Head of caudate nucleus (tissue), 42 donors: ENCODE data around the gene HRCT1.
"Not testable (repeated sequence)": the region's sequence is repeated elsewhere in the genome, so short reads cannot be mapped to it uniquely, and the experiment has no call there.

Source experiments
- DNase-seq, 42 donors: peaks; one replicate each; pipeline versions ENCODE4 v3.0.0 to v3.0.0-alpha.2; 2020 to 2021; ENCODE audit warnings: mixed read lengths in 7 of 42
- intact Hi-C: fragments of 100-400 bp; cut with DNase I; formaldehyde crosslinking; loops from one replicate; pipeline ENCODE4 v1.15.0; 2022

HRCT1 gene

DNA sequence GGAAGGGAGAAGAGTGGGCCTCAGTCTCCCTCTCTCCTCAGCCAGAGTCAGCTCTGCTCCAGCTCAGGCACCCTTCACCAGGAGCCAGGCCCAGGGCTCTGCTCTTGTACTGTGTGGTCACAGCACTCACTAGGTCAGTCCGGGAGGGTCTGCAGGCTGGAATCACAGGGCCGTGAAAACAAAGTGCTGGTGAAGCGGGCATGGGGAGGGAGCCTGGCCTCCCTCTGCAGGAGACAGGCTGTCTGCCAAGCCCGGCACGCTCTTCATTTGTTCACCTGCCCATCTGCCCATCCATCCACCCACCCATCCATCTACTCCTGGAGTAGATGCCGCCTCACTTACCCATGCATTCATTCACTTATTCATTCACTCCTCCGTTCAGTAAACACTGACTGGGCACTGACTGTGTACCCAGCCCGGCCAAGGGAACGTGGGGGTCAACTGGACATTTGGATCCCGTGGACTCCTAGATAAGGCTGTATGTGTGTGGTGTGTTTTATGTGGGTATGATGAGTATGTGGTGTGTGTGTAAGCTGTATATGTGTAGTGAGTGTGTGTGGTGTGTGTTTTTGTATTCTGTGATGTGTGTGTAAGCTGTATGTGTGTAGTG, 6.9 kb downstream of the HRCT1 start:
- intact Hi-C loops: no loop called here
- DNase-seq: no peak

DNA sequence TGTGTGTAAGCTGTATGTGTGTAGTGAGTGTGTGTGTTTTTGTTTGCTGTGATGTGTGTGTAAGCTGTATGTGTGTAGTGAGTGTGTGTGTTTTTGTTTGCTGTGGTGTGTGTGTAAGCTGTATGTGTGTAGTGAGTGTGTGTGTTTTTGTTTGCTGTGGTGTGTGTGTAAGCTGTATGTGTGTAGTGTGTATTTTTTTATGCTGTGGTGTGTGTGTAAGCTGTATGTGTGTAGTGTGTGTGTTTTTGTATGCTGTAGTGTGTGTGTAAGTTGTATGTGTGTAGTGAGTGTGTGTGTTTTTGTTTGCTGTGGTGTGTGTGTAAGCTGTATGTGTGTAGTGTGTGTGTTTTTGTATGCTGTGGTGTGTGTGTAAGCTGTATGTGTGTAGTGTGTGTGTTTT, 7.4 kb downstream of the HRCT1 start:
- DNase-seq, intact Hi-C loops: not testable (repeated sequence)

DNA sequence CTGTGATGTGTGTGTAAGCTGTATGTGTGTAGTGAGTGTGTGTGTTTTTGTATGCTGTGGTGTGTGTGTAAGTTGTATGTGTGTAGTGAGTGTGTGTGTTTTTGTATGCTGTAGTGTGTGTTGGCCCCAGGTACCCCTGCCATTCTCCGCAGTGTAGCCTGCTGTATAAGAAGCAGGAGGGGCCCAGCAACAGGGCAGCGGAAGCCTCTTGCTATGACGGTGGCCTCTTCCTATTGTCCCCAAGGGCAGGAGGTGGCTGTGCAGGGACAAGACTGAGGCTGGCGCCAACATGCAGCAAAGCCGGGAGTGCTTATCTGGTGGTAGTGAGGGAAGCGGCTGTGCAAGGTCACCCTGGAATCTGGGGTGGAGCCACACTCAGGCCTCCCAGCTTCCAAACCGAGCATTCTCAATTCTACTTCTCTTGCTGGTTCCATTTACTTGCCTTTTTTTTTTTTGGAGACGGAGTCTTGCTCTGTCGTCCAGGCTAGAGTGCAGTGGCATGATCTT, 8.4 kb downstream of the HRCT1 start:
- intact Hi-C loops: no loop called here
- DNase-seq: no peak

DNA sequence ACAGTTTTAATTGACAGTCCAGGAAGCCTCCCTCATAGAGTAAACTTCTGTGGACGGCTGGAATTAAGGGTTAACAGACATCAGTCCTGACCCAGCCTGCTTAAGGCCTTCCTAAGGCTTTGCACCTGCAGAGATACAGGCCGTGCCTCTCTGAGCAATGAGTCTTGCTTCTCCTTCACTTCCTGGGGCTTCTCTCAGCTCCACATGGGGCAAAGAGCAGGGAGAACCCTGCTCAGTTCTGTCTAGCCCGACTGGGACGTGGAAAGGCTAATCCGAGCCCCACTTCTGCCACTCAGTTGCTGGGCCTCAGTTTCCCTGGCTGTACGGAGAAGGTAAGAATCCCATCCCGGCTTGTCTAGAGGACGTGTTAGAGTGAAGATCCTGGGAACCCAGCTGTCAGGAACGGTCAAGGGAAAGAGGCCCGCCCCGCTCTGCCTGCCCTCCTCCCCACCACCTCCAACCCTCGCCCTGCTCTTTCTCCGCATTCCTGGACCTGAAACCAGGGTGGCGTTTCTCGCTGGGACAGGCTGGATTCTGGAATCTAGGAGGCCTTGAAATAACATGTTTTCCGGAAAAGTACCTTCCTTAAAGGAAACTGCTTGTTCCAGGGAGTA, 9.8 kb downstream of the HRCT1 start:
- intact Hi-C loops: no loop called here
- no peak for DNase-seq

DNA sequence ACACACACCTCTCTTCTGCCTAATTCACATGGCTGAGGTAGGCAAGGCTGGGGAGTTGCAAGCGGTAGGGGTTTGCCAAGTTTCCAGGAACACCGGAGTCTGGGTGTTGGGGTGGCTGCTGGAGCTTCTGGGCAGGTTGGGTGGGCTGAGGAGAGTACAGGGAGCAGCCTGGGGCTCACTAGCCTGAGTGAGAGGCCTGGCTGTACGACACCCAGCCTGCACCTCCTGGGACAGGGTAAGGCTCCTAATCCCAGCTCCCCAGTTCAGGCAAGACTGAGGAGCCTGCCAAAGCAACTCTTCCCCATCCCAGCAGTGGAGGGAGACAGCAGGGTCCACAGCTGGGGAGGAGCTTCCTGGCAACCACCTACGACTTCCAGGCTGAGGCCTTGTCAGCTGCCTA, 11.3 kb downstream of the HRCT1 start:
- intact Hi-C loops: no loop called here
- DNase-seq: no peak

DNA sequence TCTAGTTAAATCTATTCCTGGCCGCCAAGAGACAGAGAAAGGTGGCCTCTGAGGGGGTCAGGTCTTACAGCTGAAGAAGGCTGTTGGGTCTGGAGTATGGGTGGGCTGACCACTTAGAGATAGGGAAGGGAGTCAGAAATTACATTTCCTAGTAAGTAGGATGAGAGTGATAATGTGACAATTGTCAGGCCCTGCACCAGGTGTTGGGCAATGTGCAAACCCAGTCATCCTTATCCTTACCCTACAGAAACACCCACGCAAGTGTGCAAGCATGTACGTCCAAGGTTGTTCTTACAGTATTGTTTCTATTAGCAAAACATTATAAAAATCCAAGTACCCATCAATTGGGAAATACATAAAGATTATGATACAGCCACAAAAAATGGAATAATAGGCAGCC, 12.8 kb downstream of the HRCT1 start:
- DNase-seq: no peak
- intact Hi-C loops: no loop called here

DNA sequence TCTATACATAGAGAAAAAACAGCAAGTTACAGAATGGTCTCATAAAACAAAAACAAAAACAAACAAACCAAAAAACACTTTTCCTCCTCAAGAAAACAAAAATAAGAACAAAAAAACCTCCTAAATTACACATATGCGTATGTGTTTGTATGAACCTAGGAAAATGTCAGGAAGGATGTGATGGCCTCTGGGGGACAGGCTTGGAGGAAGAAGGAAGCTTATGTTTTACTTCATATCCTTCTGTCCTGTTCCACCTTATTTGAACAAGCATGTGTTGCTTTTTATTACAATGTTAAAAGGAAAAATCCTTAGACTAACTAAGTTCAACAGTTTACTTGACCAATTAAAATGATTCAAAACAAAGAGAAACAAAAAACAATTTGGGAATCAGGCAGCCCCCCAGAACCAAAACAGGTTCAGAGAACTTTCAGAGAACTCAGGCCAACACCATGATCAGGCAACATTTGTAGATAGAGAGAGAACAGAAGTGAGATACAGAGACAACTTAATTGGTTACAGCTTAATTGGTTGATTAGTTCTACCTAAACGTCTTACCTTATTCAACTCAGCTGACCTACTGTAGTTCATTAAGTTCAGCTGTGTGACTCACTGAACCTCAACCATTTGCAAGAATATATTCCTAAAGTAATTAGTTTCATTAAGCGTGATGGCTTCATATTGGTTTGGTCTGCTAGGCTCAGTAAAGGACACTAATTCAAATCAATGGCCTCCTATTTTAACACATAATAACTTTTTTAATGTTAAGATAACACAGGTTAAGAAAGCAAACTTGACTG, 13.4 kb downstream of the HRCT1 start:
- no peak for DNase-seq

DNA sequence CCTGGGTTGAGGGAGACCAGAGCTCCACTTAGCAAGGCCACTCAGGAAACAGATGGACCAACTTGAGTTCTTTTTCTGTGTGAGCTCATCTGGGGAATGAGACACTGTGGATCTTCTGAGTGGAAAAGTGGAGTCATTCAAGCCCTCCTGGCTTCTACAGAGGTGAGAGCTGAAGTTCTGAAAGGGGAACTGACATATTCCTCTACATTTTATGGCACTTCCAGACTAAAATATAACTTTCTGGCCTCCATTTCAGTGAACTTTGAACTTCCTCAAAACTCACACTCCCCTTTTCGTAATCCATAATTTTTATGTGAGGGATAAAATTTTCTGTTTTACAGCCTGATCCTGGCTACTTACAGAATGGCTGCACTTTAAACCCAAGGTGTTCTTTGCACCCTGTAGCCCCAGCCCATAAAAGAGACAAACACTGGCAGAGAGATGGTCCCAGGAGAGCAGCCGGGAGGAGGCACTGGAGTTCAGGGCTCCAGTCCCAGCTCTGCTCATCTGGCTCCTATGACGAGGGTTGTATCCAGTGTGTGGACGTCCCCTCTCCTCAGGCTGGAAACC, 14.1 kb downstream of the HRCT1 start:
- intact Hi-C loops: no loop called here
- DNase-seq: no peak

More for the DNA sequence above, 13.4 kb downstream of the HRCT1 start:
- intact Hi-C loops: no loop called here

DNA sequence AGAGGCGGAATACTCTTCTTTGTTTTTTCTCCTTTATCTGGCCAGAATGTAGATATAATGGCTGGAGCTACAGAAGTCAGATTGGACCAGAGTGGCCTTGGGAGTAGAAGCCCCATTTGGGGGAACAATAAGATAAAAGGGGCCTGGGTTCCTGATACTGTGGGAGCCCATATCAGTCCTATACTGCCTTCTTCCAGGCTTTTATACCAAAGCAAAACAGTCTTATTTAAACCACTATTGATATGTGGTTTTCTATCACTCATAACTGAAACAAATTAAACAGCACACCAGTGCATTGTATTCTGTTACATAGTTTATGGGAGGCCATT, 17.6 kb downstream of the HRCT1 start:
- no peak for DNase-seq
- intact Hi-C loops: no loop called here

DNA sequence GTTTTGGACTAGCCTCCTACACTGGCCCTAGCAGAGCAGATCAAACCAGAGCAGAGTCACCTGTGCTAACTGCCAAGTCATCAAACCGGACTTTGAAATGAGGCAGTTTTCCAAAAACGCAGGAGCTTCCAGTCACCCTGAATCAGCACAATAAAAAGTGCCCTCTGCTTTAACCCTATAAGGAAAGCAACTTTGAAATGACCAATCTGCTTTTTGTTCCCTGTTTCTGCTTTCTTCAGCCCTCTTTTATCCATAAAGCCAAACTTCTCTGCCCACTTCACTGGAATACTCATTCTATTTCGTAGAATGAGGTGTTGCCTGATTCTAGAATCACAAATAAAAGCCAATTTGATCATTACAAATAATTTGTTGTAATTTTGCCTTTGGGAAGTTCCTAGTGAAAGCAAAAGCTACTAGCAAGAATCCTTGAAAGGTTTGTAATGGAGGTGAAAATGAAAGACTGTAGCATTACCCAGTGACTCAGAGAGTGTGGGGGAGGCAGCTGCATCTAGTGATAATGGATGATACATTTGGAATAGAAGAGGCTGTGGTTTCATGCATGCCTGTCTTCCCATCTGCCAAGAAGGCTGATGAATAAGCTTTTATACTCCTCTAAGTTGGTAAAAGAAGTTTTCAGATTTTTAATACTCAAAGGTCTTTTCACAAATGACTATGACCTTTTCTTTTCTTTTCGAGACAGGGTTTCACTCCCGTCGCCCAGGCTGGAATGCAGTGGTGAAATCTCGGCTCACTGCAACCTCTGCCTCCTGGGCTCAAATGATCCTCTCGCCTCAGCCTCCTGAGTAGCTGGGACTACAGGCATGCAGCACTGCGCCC, 18.1 kb downstream of the HRCT1 start:
- intact Hi-C loops: no loop called here
- peak in 30 of 42 donors; percentile 16 to 88 (median 61) for DNase-seq

DNA sequence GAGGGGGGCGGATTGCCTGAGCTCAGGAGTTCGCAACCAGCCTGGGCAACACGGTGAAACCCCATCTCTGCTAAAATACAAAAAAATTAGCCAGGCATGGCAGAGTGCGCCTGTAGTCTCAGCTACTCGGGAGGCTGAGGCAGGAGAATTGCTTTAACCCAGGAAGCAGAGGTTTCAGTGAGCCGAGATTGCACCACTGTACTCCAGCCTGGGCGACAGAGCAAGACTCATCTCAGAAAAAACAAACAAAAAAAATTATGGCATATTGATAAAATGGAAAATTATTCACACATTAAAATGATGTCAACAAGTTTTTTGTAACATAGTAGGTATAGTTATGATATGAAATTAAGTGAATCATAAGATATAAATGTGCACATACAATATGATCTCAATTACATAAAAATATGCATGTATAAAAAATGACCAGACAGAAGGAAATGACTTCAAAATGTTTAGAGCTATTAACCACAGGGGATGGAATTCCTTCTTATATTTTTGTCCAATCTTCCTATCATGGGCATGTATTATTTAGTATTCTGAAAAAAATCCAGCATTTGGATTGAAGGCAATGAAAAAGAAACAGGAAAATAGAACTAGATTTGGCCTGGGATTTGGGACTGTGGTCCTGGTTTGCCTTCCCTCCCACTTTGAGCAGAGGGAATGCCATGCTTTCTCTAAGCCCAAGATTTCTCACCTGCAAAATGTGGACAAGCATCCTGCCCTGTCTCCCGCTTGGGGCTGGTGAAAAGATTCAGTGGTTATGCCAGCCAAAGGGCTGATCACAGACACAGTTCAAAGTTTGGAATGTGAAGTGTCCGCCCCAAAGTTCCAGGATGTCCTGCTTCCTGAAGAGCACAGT, 22.8 kb downstream of the HRCT1 start:
- DNase-seq: no peak
- intact Hi-C loops: no loop called here

DNA sequence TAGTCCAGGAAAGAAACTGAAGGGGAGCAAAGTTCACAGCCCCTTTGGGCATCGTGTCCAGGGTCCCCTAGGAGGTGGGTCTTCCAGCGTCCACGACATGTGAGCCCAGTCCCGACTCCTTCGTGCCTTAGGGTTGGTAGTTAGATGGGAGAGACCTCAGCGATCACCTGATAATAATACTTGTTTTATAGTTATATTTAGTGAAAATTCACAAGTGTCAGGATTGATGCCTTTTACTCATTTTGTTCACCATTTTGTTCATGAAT, 23.4 kb downstream of the HRCT1 start:
- intact Hi-C loops: no loop called here
- no peak for DNase-seq

DNA sequence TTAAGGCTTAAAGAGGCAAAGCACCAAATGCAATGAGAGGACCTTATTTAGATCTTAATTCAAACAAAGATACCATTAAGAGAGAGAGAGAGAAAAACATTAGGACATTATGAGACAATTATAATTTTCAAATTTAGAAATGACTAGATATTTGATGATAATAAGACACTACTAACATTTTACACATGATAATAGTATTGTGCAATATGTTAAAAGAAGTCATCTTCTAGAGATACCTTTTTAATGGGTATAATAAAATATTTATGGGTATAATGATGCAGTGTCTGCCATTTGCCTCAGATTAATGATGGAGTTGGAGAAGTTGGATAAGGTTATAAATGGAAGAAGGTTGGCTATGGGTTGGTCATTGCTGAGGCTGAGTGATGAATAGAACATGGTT, 24.5 kb downstream of the HRCT1 start:
- intact Hi-C loops: no loop called here
- no peak for DNase-seq

DNA sequence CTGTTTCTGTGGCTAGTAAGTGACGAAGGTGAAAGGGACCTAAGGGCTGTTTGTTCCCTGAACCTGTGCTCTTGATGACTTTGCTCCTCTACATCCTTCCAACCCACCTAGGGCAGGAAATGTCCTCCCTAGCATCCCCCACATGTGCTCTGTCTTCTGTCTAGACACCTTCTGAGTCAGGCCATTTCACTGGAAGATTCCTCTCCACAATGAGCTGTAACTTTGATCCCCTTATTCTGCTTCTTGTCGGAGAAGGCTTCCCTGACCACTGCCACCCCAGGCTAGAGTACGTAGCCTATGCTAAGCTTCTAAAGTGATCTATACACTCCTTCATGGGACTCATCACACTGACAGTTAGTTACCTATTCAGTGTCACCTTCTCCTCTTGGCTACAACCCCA, 25.0 kb downstream of the HRCT1 start:
- DNase-seq: no peak
- intact Hi-C loops: no loop called here

DNA sequence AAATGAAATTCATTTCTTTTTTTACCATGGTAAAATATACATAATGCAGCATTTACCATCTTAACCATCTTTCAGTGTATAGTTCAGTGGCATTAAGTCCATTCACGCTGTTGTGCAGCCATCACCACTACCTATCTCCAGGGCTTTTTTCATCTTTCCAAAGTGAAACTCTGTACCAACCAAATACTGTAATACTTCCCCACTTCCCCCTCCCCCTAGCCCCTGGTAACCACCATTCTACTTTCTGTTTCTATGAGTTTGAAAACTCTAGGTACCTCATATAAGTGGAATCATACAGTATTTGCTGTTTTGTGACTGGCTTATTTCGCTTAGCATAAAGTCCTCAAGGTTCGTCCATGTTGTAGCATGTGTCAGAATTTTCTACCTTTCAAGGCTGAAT, 26.7 kb downstream of the HRCT1 start:
- intact Hi-C loops: no loop called here
- no peak for DNase-seq

DNA sequence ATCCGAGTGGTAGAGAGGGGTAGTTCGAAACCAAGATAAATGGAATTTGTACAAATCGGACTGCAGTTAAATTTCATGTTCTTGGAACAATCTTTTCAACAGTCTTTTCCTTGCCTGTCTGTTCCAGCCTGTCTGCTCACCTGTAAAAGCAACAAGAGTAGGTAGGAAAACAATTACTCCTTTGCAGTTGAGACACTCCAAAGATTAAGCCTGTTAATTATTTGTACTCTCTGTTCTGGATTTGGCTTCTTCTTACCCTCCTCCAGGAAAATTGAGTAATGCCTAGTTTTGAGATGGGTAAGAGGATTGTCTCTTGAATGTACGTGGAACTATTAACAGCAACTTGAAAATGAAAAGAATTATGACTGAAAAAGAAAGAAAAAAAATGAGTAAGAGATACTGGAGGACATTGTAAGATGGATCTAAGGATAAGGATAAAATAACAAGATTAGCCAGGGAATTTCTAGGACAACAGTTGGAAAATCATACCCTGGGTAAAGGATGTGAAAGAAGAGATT, 27.6 kb downstream of the HRCT1 start:
- intact Hi-C loops: no loop called here
- DNase-seq: no peak

DNA sequence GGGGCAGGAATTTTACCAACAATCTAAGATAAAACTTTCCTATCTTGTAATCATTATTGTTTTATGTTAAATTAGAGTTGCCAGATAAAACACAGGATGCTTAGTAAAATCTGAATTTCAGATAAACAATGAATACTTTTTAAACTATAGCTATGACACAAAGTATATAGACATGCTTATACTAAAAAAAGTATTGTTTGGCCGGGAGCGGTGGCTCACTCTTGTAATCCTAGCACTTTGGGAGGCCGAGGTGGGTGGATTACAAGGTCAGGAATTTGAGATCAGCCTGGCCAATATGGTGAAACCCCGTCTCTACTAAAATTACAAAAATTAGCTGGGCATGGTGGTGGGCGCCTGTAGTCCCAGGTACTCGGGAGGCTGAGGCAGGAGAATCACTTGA, 28.1 kb downstream of the HRCT1 start:
- intact Hi-C loops, DNase-seq: not testable (repeated sequence)

DNA sequence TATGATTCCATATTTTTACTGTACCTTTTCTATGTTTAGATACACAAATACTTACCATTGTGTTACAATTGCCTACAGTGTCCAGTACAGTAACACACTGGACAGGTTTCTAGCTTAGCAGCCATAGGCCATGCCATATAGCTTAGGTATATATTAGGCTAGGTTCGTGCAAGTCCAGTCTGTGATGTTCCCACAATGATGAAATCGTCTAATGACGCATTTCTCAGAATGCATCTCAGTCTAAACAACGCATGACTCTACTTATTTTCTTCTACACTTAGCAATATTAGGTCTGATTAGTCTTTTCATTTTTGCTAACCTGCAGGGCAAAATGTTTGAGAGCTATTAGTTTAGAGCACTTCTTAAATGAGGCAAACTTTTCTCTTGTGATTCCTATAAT, 29.3 kb downstream of the HRCT1 start:
- intact Hi-C loops: no loop called here
- no peak for DNase-seq
